Esophagus muscularis mucosa (tissue), 4 donors: Measurements from ENCODE around the gene RBBP6. TPM values are rescaled to one million over a fixed set of nuclear protein-coding genes. Genes with fewer than 3 reads are reported as not detected.

Source experiments
- DNase-seq: peaks from one replicate; pipeline ENCODE4 v3.0.0-alpha.2; 2017; ENCODE audit errors: extremely low spot score
- H3K27ac ChIP-seq, 4 donors: fragments of 200-600 bp; sonication (generic); replicated peaks in 1 of 4; 1 replicate in 3 of 4; 2 replicates in 1 of 4; pipeline ENCODE4 v1.5.1; 2016 to 2019; ENCODE audit warnings: mild to moderate bottlenecking in 1 of 4
- H3K27me3 ChIP-seq, 4 donors: fragments of 200-600 bp; sonication (generic); one replicate each; pipeline versions ENCODE4 v1.5.1 to v1.6.0; 2016 to 2019
- H3K36me3 ChIP-seq, 4 donors: fragments of 200-600 bp; sonication (generic); one replicate each; pipeline ENCODE4 v1.5.1; 2016 to 2019
- H3K4me1 ChIP-seq, 4 donors: fragments of 200-600 bp; sonication (generic); one replicate each; pipeline ENCODE4 v1.5.1; 2016 to 2019
- H3K4me3 ChIP-seq, 4 donors: fragments of 200-600 bp; sonication (generic); 1 replicate in 2 of 4; 2 replicates in 2 of 4; pipeline ENCODE4 v1.5.1; 2016 to 2019; ENCODE audit warnings: mild to moderate bottlenecking in 4 of 4, moderate library complexity in 1 of 4
- H3K9me3 ChIP-seq, 4 donors: fragments of 200-600 bp; sonication (generic); 1 replicate in 3 of 4; 2 replicates in 1 of 4; pipeline ENCODE4 v1.5.1; 2016 to 2019
- CTCF ChIP-seq, 3 experiments: fragments of 200-600 bp in 2 of 3; fragments of 450-650 bp in 1 of 3; sonication (generic) in 2 of 3; IDR thresholded peaks; one replicate each; pipeline ENCODE4 v1.5.1; 2017 to 2019; ENCODE audit warnings: antibody characterized with exemption in 3 of 3, mild to moderate bottlenecking in 2 of 3, moderate library complexity in 1 of 3
- EP300 ChIP-seq: sonication (generic); formaldehyde crosslinking; IDR thresholded peaks from one replicate; pipeline ENCODE4 v1.6.1; 2017; ENCODE audit warnings: antibody characterized with exemption
- POLR2A ChIP-seq: fragments of 450-650 bp; IDR thresholded peaks from one replicate; pipeline ENCODE4 v1.6.1; 2017; ENCODE audit warnings: antibody characterized with exemption, moderate library complexity, mild to moderate bottlenecking, low read depth
- POLR2AphosphoS5 ChIP-seq, 2 donors: sonication (generic); formaldehyde crosslinking; IDR thresholded peaks; one replicate each; pipeline ENCODE4 v1.6.1; 2017; ENCODE audit warnings: antibody characterized with exemption in 2 of 2
- WGBS: methylation state at CpG from one replicate; pipeline ENCODE4 v1.1.5; 2018; 5-methylcytosine and 5-hydroxymethylcytosine counted together
- intact Hi-C: fragments of 100-400 bp; cut with DNase I; formaldehyde crosslinking; loops from one replicate; pipeline ENCODE4 v1.15.1; 2023
- total RNA-seq, 4 donors: library from RNA; depleted of rRNA; stranded (reverse); fragments of >200 nt; gene quantifications; one replicate each; pipeline versions ENCODE4 v1.1.0 to v1.2.1, GENCODE V29; 2016

RBBP6 gene
- total RNA-seq, 4 donors from 2014 or later, result 45.7 to 89.0 (median 53.1) TPM

DNA sequence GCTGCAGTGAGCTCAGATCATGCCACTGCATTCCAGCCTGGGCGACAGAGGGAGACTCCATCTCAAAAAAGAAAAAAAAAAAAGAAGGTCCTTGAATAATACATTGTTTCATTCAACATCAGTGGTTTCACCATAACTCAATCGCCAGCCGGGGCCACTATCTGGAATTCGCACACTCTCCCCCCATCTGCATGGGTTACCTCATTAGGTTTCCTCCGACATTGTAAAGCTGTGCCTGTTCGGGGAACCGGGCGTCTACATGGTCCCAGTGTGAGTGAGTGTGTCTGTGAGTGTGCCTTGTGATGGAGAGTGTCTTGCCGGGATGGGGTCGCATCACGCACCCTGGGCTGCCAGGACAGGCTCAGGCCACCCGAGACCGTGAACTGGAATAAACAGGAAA, 16.6 kb upstream of the RBBP6 start:
- no peak for DNase-seq
- H3K4me3 ChIP-seq, result no peak overlapping the region
- no peak for TF ChIP-seq EP300
- H3K4me1 ChIP-seq, result no peaks in the 10 kb centered on the region
- intact Hi-C loops, result no loop called here
- H3K36me3 ChIP-seq, result no peaks in the 10 kb centered on the region
- H3K27me3 ChIP-seq, result peaks cover 0 to 6% (median 0%) of the 10 kb centered on the region in 4 donors
- no peak overlapping the region for H3K27ac ChIP-seq
- H3K9me3 ChIP-seq, result no peaks in the 10 kb centered on the region
- WGBS, result 91% methylated on average over 13 of the region's 13 CpGs

- Histone ChIP-seq H3K27me3 (peaks cover 0 to 6% (median 0%) of the 10 kb centered on the region in 4 donors), H3K9me3 (no peaks in the 10 kb centered on the region), H3K4me1 (no peaks in the 10 kb centered on the region), H3K4me3 (no peak overlapping the region), H3K27ac (no peak overlapping the region), H3K36me3 (no peaks in the 10 kb centered on the region)
- WGBS, result 57% methylated on average over 5 of the region's 8 CpGs
- intact Hi-C loops, result no loop called here
- no peak for DNase-seq
- no peak for TF ChIP-seq POLR2AphosphoS5 (IDR thresholded peaks at IDR 0.05)
- TF ChIP-seq CTCF (IDR thresholded peaks at IDR 0.05), result no peak
- TF ChIP-seq POLR2A, result no peak
- no peak for TF ChIP-seq EP300
Observed at GRCh38 chr16:24523569-24523968, 15.8 kb upstream of the RBBP6 start.

DNA sequence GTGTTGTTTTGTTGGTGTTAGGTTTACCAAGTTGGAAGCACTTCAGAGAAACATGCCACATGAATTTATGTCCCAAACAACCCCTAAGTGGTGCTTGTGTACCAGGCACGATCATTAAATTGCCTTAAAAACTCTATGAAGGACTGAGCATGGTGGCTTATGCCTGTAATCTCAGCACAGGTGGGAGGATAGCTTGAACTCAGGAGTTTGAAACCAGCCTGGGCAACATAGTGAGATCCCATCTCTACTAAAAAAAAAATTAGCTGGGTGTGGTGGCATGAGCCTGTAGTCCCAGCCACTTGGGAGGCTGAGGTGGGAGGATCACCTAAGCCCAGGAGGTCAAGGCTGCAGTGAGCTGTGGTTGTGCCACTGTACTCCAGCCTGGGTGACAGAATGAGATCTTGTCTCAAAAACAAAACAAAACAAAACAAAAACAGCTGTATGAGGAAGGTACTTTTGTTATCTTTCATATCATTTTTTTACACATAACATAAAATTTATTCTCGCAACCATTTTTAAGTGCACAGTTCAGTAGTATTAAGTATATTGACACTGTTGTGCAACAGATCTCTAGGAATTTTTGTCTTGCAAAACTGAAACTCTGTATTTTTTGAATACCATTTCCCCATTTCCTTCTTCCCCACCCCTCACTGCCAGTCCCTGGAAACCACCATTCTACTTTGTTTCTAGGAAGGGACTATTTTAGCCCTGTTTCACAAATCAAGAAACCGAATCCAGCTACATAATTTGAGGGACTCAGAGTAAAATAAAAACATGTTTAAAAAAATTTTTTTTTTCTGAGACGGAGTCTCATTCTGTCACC, 14.3 kb upstream of the RBBP6 start:
- no peak for TF ChIP-seq POLR2AphosphoS5 (IDR thresholded peaks at IDR 0.05)
- TF ChIP-seq POLR2A, result no peak
- TF ChIP-seq CTCF (IDR thresholded peaks at IDR 0.05), result no peak
- TF ChIP-seq EP300, result no peak
- 67% methylated on average over 4 of the region's 4 CpGs for WGBS
- H3K9me3 ChIP-seq, result no peaks in the 10 kb centered on the region

GRCh38 chr16:24525970-24526559, 13.3 kb upstream of the RBBP6 start:
- Histone ChIP-seq H3K27me3 (peaks cover 0 to 6% (median 0%) of the 10 kb centered on the region in 4 donors), H3K27ac (no peak overlapping the region), H3K9me3 (no peaks in the 10 kb centered on the region), H3K36me3 (no peaks in the 10 kb centered on the region), H3K4me3 (no peak overlapping the region), H3K4me1 (no peaks in the 10 kb centered on the region)
- intact Hi-C loops, result no loop called here
- no peak for DNase-seq
- 69% methylated on average over 7 of the region's 7 CpGs for WGBS
- TF ChIP-seq POLR2A (no peak), EP300 (no peak), CTCF (IDR thresholded peaks at IDR 0.05) (no peak), POLR2AphosphoS5 (IDR thresholded peaks at IDR 0.05) (no peak)

More for the DNA sequence above, 14.3 kb upstream of the RBBP6 start:
- Histone ChIP-seq H3K27me3 (peaks cover 0 to 6% (median 0%) of the 10 kb centered on the region in 4 donors), H3K4me3 (no peak overlapping the region), H3K27ac (no peak overlapping the region), H3K4me1 (no peaks in the 10 kb centered on the region), H3K36me3 (no peaks in the 10 kb centered on the region)
- DNase-seq, result no peak
- intact Hi-C loops, result no loop called here

DNA sequence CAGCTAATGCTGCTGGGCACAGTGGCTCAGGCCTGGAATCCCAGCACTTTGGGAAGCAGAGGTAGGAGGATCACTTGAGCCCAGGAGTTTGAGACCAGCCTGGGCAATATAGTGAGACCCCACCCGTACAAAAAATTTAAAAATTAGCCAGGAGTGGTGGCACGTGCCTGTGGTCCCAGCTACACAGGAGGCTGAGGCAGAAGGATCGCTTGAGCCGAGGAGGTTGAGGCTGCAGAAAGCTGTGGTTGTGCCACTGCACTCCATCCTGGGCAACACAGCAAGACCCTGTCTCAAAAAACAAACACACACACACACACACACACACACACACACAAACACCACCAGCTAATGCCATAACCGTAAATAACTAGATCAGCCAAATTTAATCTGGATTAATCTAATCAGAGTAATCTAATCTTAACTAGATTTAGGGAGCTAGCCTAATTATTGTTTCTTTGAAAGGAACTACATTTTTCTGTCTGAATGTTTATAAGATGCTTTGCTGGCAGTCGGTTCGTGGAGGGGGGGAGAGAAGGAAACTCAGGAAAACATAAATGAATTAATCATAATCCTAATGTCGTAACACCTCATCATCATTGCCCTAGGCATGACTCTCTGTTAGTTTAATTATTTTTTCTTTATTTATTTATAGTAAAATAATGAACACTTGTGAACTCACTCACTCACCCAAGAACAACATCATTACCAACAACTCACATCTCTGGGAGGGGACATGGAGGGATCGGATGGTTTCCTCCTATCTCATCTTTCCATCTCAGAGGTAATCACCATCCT, 12.5 kb upstream of the RBBP6 start:
- DNase-seq, result no peak
- intact Hi-C loops, result no loop called here
- no peaks in the 10 kb centered on the region for H3K36me3 ChIP-seq
- H3K27ac ChIP-seq, result no peak overlapping the region
- H3K27me3 ChIP-seq, result peaks cover 0 to 6% (median 0%) of the 10 kb centered on the region in 4 donors
- H3K4me1 ChIP-seq, result no peaks in the 10 kb centered on the region
- WGBS, result 82% methylated on average over 9 of the region's 9 CpGs
- TF ChIP-seq POLR2A, result no peak
- no peaks in the 10 kb centered on the region for H3K9me3 ChIP-seq
- no peak overlapping the region for H3K4me3 ChIP-seq
